ENCODE results near the gene ZCCHC18.
"Not testable (repeated sequence)": the region's sequence is repeated elsewhere in the genome, so short reads cannot be mapped to it uniquely, and the experiment has no call there.

ZCCHC18 gene

GRCh38 chrX:104112326-104112951 is at the start of gene ZCCHC18:
Gene ZCCHC18 (plus strand): TSS chrX:104112523. CDS start chrX:104114112, 1,589 bp downstream.
- peak; percentile 25 for DNase-seq (ENCODE audit: low read depth)

GRCh38 chrX:104062636-104063035 is 49.7 kb upstream of the ZCCHC18 start:
- not testable (repeated sequence) for DNase-seq (ENCODE audit: low read depth)

- not testable (repeated sequence) for DNase-seq (ENCODE audit: low read depth)
These were observed 36.4 kb upstream of the ZCCHC18 start, which contains the start of gene TMSB15C for GRCh38 chrX:104075778-104076445. Gene TMSB15C (minus strand): TSS chrX:104076236.

- DNase-seq (ENCODE audit: low read depth) = not testable (repeated sequence)
These were observed 34.5 kb upstream of the ZCCHC18 start for GRCh38 chrX:104077854-104078253.

- DNase-seq (ENCODE audit: low read depth) = no peak
These were observed 28.3 kb upstream of the ZCCHC18 start for GRCh38 chrX:104084063-104084462.

GRCh38 chrX:104084534-104085277 is 27.6 kb upstream of the ZCCHC18 start:
- no peak for DNase-seq (ENCODE audit: low read depth)

- no peak for DNase-seq (ENCODE audit: low read depth)
These were observed 26.8 kb upstream of the ZCCHC18 start for GRCh38 chrX:104085477-104085876.

- no peak for DNase-seq (ENCODE audit: low read depth)
These were observed 26.4 kb upstream of the ZCCHC18 start for GRCh38 chrX:104085919-104086318.

- no peak for DNase-seq (ENCODE audit: low read depth)
These were observed 14.0 kb upstream of the ZCCHC18 start for GRCh38 chrX:104098151-104098808.

- DNase-seq (ENCODE audit: low read depth) = no peak
These were observed 13.4 kb upstream of the ZCCHC18 start for GRCh38 chrX:104098919-104099318.

GRCh38 chrX:104104676-104105075 is 7.6 kb upstream of the ZCCHC18 start:
- DNase-seq (ENCODE audit: low read depth) = no peak

- no peak for DNase-seq (ENCODE audit: low read depth)
These were observed 6.7 kb upstream of the ZCCHC18 start for GRCh38 chrX:104105330-104106262.

GRCh38 chrX:104108955-104109354 is 3.4 kb upstream of the ZCCHC18 start:
- no peak for DNase-seq (ENCODE audit: low read depth)

GRCh38 chrX:104110491-104111240 is 1.7 kb upstream of the ZCCHC18 start:
- DNase-seq (ENCODE audit: low read depth) = not testable (repeated sequence)

GRCh38 chrX:104113222-104113965 is 1.1 kb downstream of the ZCCHC18 start:
- peak; percentile 25 for DNase-seq (ENCODE audit: low read depth)

GRCh38 chrX:104117759-104118158 is 5.4 kb downstream of the ZCCHC18 start:
- DNase-seq (ENCODE audit: low read depth) = no peak

GRCh38 chrX:104118765-104119164 is 6.4 kb downstream of the ZCCHC18 start:
- no peak for DNase-seq (ENCODE audit: low read depth)

GRCh38 chrX:104122829-104123228 is 10.5 kb downstream of the ZCCHC18 start:
- no peak for DNase-seq (ENCODE audit: low read depth)

GRCh38 chrX:104126856-104127255 is 14.5 kb downstream of the ZCCHC18 start:
- DNase-seq (ENCODE audit: low read depth) = no peak

- no peak for DNase-seq (ENCODE audit: low read depth)
These were observed 18.5 kb downstream of the ZCCHC18 start for GRCh38 chrX:104130808-104131207.
